GM18517 (cell line): Measurements from ENCODE around the gene TRUB2.
A peak's percentile ranks its signal among the peaks of the same experiment; 100 is the strongest.
"Not testable (repeated sequence)": the region's sequence is repeated elsewhere in the genome, so short reads cannot be mapped to it uniquely, and the experiment has no call there.

Experiments used
- ATAC-seq: cut with Tn5 transposase; IDR thresholded peaks from one replicate; pipeline ENCODE4 v1.9.1; 2021; ENCODE audit warnings: mild to moderate bottlenecking, moderate library complexity; ENCODE audit not compliant: unreplicated experiment

TRUB2 gene

DNA sequence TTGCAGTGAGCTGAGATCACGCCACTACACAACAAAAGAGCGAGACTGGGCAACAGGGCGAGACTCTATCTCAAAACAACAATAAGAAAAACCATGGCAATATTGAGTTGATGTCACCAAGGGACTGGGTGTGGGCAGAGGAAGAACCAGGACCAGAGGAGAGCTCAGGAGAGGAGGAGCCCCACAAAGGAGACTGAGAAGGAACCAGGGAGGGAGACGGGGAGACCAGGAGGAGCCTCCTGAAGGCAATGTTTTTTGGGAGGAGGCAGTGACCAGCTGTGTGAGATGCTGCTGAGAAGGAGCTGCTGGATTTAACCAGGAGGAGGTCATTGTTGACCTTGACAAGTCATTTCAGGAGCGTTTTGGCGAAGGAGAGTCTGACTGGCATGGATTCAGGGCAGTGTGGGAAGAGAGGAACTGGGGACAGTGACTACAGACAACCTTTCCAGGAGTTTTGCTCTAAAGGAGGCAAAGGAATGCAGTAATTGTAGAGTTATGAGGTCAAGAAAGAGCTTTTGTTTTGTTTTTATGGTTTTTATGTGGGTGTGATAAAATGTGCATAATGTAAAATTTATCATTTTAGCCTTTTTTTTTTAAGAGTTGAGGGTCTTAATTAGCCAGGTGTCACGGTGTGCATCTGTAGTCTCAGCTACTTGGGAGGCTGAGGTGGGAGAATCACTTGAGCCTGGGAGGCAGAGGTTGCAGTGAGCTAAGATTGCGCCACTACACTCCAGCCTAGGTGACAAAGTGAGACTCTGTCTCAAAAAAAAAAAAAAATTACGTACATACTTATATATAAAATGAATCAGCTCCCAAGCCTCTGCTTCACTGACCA is 17.9 kb downstream of the TRUB2 start:
- ATAC-seq = no peak

DNA sequence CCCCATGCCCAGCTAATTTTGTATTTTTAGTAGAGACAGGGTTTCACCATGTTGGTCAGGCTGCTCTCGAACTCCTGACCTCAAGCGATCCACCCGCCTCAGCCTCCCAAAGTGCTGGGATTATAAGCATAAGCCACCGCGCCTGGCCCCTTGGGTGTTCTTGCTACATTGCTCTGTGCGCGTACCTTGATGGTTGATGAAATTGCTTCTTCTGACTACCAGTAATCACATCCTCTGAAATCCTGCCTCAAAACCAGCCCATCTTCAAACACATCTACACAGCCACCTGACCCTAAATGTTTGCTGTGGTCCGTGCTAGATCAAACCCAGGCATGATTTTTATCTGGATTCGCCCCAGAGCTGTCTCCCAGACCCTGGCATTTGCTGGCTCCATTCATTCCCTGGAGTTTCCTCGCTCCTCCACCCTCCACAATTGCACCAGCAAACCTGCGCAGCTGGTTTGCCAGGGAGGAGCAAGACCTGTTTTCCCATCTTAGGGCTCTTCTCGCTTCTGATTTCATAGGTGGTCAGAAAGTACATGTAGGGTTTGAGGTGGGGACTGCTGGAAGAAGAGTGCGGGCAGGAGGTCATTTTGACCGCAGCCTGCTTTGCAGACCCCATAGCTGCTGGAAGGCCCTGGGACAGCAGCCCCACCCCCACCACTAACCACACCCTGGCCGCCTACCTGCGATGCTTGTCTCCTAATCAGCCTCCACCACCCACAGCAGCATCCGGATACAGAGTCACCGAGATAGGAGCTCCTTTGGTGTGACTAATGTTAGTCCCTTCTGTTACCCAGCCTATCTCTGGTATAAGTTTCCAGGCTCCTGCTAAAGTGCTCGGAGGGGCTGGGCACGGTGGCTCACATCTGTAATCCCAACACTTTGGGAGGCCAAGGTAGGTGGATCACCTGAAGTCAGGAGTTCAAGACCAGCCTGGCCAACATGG is 23.4 kb downstream of the TRUB2 start:
- no peak for ATAC-seq

DNA sequence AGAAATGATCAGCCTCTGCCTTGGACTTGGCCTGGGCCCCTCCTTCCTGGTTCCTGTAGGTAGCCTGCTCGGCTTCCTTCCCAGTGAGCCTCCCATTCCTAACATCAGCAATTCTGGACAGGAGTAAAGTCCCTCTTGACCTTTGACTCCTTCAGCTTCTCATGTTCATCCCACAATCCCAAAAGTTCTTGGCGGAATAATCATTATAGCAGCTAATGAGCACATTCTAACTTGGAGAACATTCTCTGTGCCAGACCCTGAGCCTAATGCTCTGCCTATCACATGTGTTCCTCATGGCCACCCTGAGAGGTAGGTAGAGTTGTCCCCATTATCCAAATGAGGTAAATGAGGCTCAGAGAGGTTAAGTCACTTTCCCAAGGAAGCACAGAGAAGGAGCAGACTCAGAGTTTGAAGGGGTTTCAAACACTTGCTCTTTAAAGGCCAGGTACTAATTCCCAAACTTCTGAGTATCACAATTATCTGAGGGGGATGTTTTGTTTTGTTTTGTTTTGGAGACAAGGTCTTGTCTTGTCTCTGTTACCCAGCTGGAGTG is 24.9 kb downstream of the TRUB2 start:
- no peak for ATAC-seq

DNA sequence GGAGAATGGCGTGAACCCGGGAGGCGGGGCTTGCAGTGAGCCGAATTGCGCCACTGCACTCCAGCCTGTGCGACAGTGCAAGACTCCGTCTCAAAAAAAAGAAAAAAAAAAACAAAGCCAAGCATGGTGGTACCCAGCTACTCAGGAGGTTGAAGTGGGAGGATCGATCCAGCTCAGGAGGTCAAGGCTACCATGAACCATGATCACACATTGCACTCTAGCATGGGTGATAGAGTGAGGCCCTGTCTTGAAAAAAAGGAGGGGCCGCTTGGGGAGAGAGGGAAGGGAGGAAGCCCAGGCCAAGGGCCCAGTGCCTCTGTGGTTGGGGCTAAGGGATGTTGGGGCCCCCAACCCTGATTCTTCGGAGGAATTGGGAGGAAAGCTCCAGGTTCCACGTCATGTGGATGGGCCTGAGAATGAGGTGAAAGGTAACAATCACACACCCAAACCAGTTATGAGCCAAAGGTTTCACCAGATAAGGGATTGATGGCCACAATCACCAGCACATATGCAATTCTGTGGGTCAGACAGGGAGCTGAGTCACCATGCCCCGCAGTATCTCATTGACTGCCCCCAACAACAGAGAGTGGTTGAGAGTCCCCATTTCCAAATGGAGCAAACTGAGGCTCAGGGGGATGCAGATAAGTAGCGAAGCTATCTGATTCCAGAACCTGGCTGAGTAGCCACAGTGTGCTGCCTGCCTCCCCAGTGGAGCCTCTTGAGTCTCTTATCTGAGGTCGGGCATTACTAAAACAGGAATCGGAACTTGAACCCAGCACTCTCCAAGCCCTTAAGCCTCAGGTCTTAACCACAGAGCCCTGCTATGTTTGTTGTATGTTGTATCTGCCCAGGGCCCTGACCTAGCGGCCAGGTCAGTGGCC is 25.7 kb downstream of the TRUB2 start:
- ATAC-seq = no peak

DNA sequence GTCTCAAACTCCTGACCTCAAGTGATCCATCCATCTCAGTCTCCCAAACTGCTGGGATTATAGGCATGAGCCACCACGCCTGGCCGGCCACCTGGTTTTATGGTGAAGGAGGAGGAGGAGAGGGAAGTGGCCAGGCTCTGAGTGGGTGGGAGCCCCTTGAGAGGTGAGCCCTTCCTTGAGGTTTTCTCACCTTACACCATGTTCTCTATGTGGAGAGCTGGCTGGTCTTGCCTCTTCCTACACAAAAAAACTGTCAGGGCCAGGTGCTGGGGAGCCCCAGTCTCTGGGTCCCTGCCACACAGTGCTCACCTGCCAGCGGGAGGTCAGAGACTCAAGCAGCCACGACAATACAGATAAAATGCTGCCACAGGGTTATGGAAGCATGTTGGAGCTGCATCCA is 28.1 kb downstream of the TRUB2 start:
- no peak for ATAC-seq

DNA sequence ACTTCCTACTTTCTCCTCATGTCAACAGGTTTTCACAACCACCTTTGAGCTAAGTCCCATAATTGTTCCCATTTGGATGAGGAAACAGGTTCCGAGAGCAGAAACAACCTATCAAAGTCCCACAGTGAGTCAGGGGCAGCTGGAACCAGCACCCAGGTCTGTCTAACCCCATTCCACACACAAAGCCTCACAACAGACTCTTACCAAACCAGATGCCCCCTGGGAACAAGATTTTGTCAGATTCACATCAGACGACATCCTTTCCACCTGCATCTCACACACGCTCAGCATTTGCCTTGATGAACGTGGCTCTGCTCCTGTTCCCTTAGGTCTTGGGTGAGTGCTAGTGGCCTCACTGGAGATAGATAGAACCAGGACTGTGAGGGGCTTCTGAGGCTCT is 29.2 kb downstream of the TRUB2 start:
- no peak for ATAC-seq

DNA sequence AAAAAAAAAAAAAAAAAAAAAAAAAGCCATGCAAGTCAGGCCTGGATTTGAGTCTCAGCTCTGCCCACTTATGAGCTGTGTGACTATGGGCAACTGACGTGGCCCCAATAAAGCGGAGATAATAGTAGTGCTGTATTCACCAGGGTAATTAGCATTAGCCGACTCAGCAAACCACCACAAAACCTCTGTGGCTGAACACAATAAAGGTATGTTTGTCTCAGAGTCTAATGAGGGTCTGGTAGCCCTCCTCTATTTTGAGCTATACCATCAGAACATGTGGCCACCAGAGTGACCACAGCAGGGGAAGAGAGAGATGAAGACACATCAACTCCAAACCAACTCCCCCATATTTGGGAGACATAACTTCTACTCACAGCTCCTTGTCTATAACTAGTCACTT is 30.2 kb downstream of the TRUB2 start:
- no peak for ATAC-seq

DNA sequence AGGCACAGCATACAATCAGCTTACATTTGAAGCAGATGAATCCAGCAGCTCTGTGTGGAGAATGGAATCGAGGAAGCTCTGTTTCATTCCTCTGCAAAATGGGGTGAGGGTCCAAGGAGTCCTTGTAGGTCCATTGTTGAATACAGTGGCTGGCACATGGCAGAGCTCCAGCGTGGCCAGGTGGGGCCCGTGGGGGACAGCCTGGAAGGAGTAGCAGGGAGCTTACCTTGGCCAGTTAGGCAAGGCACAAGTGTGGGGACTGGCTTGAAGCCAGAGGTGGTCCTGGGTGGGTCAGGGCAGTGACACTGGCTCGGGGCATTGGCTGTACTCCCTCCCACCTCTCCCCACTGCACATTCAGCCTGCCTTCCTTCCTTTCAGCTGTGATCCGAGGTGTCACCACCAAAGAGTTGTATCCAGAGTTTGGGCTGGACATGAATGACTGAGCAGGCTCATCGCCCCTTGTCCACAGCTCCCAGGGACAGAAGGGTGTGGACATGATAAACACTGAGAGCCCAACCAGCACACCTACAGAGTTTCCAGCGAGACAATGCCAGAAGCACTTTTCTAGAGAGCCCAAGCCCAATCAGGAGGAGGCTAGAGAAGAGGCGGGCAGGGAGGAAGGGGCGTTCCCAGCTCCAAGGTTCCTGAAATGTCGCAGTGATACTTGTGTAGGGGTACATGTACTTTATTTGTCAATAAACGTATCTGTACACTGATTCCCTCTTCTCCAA is 33.8 kb downstream of the TRUB2 start:
- no peak for ATAC-seq

DNA sequence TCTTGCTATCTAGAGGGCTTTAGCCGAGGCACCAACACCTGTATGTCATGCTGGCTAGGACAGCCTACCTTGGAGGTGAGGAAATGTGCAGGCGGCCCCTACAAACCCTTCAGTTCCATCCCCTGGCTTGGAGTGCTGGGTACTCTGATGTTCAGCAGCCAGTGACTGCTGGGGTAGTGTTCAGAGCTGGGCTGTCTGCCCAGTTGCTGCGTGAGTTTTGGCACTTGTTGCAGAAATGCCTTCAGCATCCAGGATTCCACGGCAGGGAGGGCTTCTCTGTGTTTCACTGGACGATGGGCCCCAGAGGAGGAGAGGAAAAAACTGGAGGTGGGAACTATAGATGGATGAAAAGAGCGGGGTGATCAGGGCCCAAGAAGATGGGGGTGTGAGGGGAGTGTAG is 35.8 kb downstream of the TRUB2 start:
- ATAC-seq = no peak

DNA sequence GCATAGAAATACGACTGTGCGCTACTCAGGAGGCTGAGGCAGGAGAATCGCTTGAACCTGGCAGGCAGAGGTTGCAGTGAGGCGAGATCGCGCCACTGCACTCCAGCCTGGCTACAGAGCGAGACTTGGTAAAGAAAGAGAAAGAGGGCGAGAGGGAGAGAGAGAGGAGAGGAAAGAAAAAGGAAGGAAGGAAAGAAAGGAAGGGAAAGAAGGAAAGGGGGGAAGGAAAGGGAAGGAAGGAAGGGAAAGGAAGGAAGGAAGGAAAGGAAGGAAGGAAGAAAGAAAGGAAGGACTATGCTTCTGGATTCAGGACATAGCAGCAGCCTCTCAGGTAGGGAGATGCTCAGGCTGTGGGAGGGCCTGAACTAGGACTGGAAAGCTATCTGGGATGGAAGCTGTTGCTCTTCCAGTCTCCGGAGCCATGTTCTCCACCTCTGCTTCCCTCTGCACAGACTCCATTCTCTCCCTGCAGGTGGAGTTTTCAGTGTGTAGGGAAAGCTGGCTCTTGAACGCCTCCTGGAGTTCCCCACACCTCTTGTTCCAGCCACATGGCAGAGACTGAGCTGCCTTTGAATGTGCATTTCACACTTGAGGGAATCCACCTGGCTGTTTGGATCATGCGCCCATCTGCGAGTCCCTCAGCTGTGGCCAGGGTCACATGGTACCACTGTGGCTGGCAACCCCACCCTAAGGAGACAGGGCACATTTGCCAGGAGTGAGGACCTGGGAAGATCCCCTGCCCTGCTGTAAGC is 37.0 kb downstream of the TRUB2 start:
- ATAC-seq = no peak

DNA sequence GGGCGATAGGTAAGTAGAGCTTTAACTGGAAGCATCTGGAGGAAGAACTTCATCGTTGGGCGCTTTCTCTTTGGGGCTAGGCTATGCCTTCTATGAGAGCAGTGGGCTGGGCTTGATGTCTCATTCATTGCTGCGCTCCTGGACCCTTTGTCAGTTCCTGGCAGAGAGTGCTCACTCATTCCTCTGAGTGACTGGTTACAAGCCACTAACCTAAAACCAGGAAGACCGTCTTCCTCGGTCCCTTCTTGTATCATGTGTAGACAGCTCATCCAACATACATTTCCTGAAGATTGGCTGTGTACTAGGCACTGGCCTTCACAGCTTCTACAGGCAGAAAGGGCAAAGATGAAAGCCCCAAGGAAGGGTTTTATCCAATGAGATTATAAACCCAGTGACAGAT is 39.7 kb downstream of the TRUB2 start:
- no peak for ATAC-seq

DNA sequence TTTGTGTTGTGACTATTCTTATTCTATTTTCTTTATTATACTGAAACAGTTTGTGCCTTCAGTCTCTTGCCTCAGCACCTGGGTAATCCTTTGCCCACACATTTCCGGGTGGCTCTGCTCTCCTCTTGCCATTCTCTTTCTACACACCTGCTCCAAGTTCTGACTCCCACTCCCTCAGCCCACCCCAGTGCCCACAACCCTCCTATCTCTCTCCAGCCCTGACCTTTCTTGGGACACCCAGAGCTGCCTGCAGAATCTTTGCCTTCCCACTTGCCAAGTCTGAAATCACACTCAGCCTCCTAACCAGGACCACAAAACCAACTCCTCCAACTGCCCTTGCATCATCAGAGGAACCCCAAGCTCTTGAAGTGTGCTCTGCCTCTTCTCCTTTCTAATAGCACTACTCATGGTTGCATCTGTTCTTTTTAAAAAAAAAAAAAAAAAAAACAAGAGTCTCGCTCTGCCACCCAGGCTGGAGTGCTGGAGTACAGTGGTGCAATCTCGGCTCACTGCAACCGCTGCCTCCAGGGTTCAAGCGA is 42.1 kb downstream of the TRUB2 start:
- ATAC-seq = no peak

DNA sequence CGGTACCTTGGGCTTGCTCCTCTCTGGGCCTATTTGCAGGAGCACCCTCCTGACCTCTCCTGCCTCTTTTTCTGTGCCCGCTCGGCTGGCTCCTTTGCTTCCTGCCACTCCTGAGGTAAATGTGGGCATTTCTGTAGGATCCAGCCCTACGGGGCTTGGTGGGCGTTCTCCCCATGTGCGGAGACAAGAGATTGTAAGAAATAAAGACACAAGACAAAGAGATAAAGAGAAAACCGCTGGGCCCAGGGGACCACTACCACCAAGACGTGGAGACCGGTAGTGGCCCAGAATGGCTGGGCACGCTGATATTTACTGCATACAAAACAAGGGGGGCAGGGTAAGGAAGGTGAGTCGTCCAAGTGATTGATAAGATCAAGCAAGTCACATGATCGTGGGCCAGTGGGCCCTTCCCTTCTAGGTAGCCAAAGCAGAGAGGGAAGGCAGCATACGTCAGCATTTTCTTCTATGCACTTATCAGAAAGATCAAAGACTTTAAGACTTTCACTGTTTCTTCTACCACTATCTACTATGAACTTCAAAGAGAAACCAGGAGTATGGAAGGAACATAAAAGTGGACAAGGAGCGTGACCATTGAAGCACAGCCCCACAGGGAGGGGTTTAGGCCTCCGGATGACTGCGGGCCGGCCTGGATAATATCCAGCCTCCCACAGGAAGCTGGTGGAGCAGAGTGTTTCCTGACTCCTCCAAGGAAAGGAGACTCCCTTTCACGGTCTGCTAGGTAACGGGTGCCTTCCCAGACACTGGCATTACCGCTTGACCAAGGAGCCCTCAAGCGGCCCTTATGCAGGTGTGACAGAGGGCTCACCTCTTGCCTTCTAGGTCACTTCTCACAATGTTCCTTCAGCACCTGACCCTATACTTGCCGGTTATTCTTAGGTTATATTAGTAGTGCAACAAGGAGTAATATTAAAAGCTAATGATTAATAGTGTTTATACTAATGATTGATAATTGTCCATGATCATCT is 42.9 kb downstream of the TRUB2 start:
- ATAC-seq = not testable (repeated sequence)

DNA sequence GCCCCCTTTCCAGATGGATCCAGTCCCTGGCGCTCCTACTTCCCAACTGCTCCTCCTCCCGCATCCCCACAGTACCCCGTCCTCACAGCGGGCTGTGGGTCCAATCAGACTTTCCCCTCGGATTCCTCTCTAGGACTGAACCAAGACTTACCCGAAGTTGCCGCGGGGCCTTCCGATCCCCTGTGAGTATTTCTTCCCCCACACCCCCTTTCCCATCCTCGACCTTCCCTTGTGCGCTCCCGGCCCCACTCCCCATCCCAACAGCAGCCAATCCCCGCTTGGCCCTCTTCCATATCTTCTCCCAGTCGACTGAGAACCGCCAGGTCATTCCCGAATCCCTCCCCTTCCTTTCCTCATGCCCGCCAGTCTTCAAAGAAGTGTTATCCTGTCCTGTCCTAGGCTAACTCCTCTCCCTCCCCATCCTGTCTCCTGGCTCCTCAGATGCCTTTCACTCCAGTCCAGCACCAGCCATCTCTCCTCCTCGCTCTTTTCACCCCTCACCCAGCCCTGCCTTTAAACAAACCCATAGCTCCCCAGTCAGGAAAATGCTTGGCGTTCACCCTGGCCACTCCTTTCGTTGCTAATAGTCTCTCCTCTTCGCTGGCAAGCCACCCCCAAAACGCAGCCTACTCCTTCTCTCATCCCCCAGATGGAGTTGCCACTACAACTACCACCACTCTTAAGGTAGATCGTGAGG is 45.5 kb downstream of the TRUB2 start:
- ATAC-seq = no peak

DNA sequence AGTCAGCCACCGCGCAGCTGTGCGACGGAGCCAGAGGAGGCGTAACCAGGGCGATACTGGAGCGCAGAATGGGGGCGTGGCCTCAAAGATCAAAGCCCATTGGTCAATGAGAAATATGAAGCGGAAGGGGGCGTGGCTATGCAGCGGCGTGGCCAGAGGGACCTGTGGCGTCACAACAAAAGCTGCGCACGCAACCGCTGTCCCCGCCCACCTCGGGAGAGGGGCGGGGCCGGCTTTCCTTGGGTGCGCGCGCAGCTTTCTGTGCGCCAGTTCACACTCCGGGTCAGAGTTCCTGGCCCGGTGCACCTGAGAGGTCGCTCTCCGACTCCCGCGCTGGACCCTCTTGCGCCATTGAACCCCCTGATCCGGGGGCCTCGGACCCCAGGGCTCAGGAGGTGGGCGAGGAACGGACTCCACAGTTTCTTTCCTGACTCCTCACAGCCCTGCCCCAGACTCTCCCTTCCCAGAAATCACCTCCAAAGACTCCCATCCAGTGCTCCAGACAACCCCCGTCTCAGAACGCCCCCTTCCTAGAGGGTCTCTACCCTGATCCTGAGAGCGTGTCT is 46.2 kb downstream of the TRUB2 start, which contains the start of gene SWI5:
Gene SWI5 (plus strand): TSS at position 269 of the 566 bp plus-strand sequence.
- ATAC-seq = peak; percentile 96

DNA sequence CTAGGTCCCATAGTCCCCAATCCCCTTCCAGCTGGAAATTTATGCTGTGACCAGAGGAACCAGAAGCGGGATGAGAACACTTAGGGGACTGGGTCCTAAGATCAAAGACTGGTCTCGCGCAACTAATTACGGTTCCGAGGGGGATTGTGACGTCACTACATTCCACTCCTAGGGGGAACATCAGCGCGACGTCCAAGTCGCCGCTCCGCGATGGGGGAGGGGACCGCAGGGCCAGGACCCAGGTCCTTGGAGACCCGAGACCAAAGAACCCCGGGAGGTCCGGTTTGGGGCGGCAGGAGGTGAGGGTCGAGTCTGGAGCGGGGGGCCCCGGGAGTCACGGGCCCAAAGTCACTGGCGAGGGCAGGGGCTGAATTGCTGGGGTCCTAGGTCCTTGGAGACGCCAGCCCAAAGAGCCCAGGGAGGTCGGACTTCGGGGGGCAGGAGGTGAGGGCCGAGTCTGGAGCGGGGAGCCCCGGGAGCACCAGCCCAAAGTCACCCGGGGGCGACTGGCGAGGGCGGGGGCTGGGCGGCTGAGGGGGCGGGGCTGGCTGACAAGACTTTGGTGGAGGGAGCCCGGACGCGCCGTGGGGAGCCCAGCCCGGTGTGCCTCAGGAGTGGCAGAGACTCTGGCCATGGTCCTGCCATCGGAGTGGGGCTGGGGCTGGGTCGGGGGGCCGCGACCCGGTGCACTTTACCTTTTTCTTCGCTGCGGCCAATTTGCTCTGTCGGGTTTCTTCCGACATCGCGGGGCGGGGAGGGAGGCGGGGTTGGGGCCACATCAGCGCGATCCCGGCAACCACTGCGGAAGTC is 46.8 kb downstream of the TRUB2 start, which contains the start of gene GOLGA2:
Gene GOLGA2 (minus strand): TSS at position 810 of the 810 bp plus-strand sequence. CDS start 31 bp downstream, at position 779.
- ATAC-seq = peak; percentile 44
